NCI-H748 (cell line): ENCODE data around the gene KLRD1.
"Not testable (repeated sequence)": the region's sequence is repeated elsewhere in the genome, so short reads cannot be mapped to it uniquely, and the experiment has no call there.

Experiments used
- DNase-seq: peaks from one replicate; lab custom pipeline; 2025; ENCODE audit not compliant: unreplicated experiment; lab: John Stamatoyannopoulos, UW

The KLRD1 gene

GRCh38 chr12:10336196-10336595 is 28.5 kb downstream of the KLRD1 start:
- DNase-seq, result not testable (repeated sequence)

- DNase-seq, result not testable (repeated sequence)
These were observed 30.8 kb downstream of the KLRD1 start for GRCh38 chr12:10338470-10338869.

- no peak for DNase-seq
These were observed 31.6 kb downstream of the KLRD1 start for GRCh38 chr12:10339053-10339840.

- not testable (repeated sequence) for DNase-seq
These were observed 33.3 kb downstream of the KLRD1 start for GRCh38 chr12:10340946-10341345.

GRCh38 chr12:10341892-10342509 is 34.3 kb downstream of the KLRD1 start:
- no peak for DNase-seq

GRCh38 chr12:10351457-10351856 is 43.8 kb downstream of the KLRD1 start:
- not testable (repeated sequence) for DNase-seq

- DNase-seq, result peak; percentile 69
These were observed 46.4 kb downstream of the KLRD1 start for GRCh38 chr12:10354071-10354470.

GRCh38 chr12:10354502-10354901 is 46.8 kb downstream of the KLRD1 start:
- peak; percentile 28 for DNase-seq

GRCh38 chr12:10358131-10358530 is 50.5 kb downstream of the KLRD1 start:
- DNase-seq, result peak; percentile 5

- DNase-seq, result no peak
These were observed 51.3 kb downstream of the KLRD1 start for GRCh38 chr12:10358969-10359368.

- DNase-seq, result peak; percentile 55
These were observed 53.4 kb downstream of the KLRD1 start for GRCh38 chr12:10361084-10361483.

GRCh38 chr12:10361622-10362021 is 54.0 kb downstream of the KLRD1 start:
- DNase-seq, result peak; percentile 46

- DNase-seq, result no peak
These were observed 54.7 kb downstream of the KLRD1 start for GRCh38 chr12:10362325-10362724.

- peak; percentile 3 for DNase-seq
These were observed 55.4 kb downstream of the KLRD1 start for GRCh38 chr12:10362828-10363657.

- no peak for DNase-seq
These were observed 55.9 kb downstream of the KLRD1 start for GRCh38 chr12:10363658-10363913.

GRCh38 chr12:10363914-10364814 is 56.5 kb downstream of the KLRD1 start:
- peak; percentile 49 for DNase-seq

GRCh38 chr12:10364815-10365622 is 57.3 kb downstream of the KLRD1 start:
- peak; percentile 85 for DNase-seq

- peak; percentile 42 for DNase-seq
These were observed 58.2 kb downstream of the KLRD1 start for GRCh38 chr12:10365696-10366405.

GRCh38 chr12:10366875-10367274 is 59.2 kb downstream of the KLRD1 start:
- DNase-seq, result peak; percentile 35
